Esophagus squamous epithelium (tissue), 4 donors: Measurements from ENCODE around the gene HLCS.

Source experiments
- POLR2A ChIP-seq, 4 donors: fragments of 450-650 bp; IDR thresholded peaks; one replicate each; pipeline ENCODE4 v1.6.1; 2017; ENCODE audit warnings: antibody characterized with exemption in 4 of 4, mild to moderate bottlenecking in 4 of 4, moderate library complexity in 3 of 4
- TF ChIP-seq, protein P1 (sequence below), 6 experiments: fragments of 450-650 bp in 4 of 6; fragments of 200-600 bp in 2 of 6; sonication (generic) in 2 of 6; IDR thresholded peaks; one replicate each; pipeline ENCODE4 v1.5.1; 2016 to 2019; ENCODE audit warnings: antibody characterized with exemption in 6 of 6, mild to moderate bottlenecking in 4 of 6, moderate library complexity in 4 of 6

DNA sequence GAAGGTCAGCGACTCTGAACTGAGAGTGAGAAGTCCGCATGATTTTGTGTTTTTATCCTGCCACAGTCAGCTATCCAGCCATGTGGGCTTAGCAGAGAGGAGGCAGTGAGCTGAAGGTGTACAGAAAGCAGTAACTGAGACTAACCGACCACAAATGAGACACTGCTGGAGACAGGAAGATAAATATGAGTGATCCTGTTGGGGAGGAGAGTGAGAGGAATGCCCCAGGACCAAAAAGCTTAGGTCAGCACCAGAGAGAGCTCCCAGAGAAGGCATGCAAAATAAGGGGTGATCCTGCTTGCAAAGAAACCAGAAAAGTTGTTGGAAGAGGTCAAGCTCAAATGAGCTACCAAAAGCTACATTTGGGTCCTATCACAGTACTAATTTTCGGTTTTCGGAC lies 63.7 kb downstream of the HLCS start:
- TF ChIP-seq, protein P1, sequence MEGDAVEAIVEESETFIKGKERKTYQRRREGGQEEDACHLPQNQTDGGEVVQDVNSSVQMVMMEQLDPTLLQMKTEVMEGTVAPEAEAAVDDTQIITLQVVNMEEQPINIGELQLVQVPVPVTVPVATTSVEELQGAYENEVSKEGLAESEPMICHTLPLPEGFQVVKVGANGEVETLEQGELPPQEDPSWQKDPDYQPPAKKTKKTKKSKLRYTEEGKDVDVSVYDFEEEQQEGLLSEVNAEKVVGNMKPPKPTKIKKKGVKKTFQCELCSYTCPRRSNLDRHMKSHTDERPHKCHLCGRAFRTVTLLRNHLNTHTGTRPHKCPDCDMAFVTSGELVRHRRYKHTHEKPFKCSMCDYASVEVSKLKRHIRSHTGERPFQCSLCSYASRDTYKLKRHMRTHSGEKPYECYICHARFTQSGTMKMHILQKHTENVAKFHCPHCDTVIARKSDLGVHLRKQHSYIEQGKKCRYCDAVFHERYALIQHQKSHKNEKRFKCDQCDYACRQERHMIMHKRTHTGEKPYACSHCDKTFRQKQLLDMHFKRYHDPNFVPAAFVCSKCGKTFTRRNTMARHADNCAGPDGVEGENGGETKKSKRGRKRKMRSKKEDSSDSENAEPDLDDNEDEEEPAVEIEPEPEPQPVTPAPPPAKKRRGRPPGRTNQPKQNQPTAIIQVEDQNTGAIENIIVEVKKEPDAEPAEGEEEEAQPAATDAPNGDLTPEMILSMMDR (IDR thresholded peaks at IDR 0.05) = no peak
- TF ChIP-seq POLR2A (IDR thresholded peaks at IDR 0.05) = no peak
